Activated B cell treated with CpG ODN at 0.5 μM for 24 hours (primary cell): ENCODE results near the gene HBS1L. TPM values are rescaled to one million over a fixed set of nuclear protein-coding genes. Genes with fewer than 3 reads are reported as not detected.

ENCODE experiments used
- ATAC-seq: fragments of 200-7000 bp; cut with Tn5 transposase; one replicate; pipeline ENCODE4 v1.10.0; 2021; ENCODE audit warnings: low read depth, mild to moderate bottlenecking, moderate library complexity
- CTCF ChIA-PET: fragments of 350-600 bp; sonication (Branson Sonifier 250); formaldehyde crosslinking; loops from one replicate; lab custom pipeline; 2021; ENCODE audit warnings: antibody characterized with exemption; lab: Charles Lee
- POLR2A ChIA-PET: fragments of 350-600 bp; sonication (Branson Sonifier 250); formaldehyde crosslinking; loops from one replicate; lab custom pipeline; 2021; ENCODE audit warnings: antibody characterized with exemption; lab: Charles Lee
- DNase-seq: peaks from one replicate; pipeline ENCODE4 v3.0.0; 2022
- H3K27ac Mint-ChIP-seq: one replicate; pipeline ENCODE4 v1.8.0; 2020; ENCODE audit warnings: mixed read lengths
- H3K27me3 Mint-ChIP-seq: one replicate; pipeline ENCODE4 v1.8.0; 2021; ENCODE audit warnings: mixed read lengths
- H3K36me3 Mint-ChIP-seq: one replicate; pipeline ENCODE4 v1.8.0; 2021; ENCODE audit warnings: low read depth, mixed read lengths
- H3K4me1 Mint-ChIP-seq: one replicate; pipeline ENCODE4 v1.8.0; 2021; ENCODE audit warnings: mixed read lengths
- H3K4me3 Mint-ChIP-seq: one replicate; pipeline ENCODE4 v1.8.0; 2020; ENCODE audit warnings: mild to moderate bottlenecking, mixed read lengths
- H3K9me3 Mint-ChIP-seq: one replicate; pipeline ENCODE4 v1.8.0; 2020; ENCODE audit warnings: mixed read lengths
- CTCF ChIP-seq: fragments of 200-600 bp; IDR thresholded peaks from one replicate; pipeline ENCODE4 v1.8.0; 2022; ENCODE audit warnings: antibody characterized with exemption, mild to moderate bottlenecking
- intact Hi-C: fragments of 100-400 bp; cut with micrococcal nuclease; formaldehyde crosslinking; loops from one replicate; pipeline ENCODE4 v1.15.1; 2024
- total RNA-seq: library from RNA; stranded (reverse); gene quantifications from 2 replicates; pipeline ENCODE4 v1.2.3, GENCODE V29; 2022

HBS1L gene
- total RNA-seq, 1 donor from 2014 or later = 67.5 TPM

- POLR2A ChIA-PET = no interaction called here
- intact Hi-C loops = no loop called here
- ATAC-seq = no peak
Measured at GRCh38 chr6:134918418-134918961, 136.1 kb downstream of the HBS1L start.

GRCh38 chr6:134911547-134911946, 143.1 kb downstream of the HBS1L start:
- no peak for TF ChIP-seq CTCF
- Mint-ChIP-seq H3K9me3 (no peaks in the 10 kb centered on the region), H3K27me3 (peaks cover 3% of the 10 kb centered on the region), H3K27ac (no peak overlapping the region), H3K4me1 (no peaks in the 10 kb centered on the region), H3K36me3 (no peaks in the 10 kb centered on the region), H3K4me3 (no peak overlapping the region)
- DNase-seq (no peak), ATAC-seq (no peak)
- intact Hi-C loops = no loop called here
- POLR2A ChIA-PET = no interaction called here
- CTCF ChIA-PET = no interaction called here

More at GRCh38 chr6:134918418-134918961, 136.1 kb downstream of the HBS1L start:
- H3K27me3 Mint-ChIP-seq = peaks cover 4% of the 10 kb centered on the region
- no peaks in the 10 kb centered on the region for H3K4me1 Mint-ChIP-seq
- CTCF ChIA-PET = interaction anchor here (2.0 kb wide), 1 partner anchor 22 kb away, joined by 7 read pairs; no protein-coding TSS in a partner anchor
- H3K4me3 Mint-ChIP-seq = no peak overlapping the region
- no peaks in the 10 kb centered on the region for H3K36me3 Mint-ChIP-seq
- no peak for TF ChIP-seq CTCF
- H3K27ac Mint-ChIP-seq = no peak overlapping the region
- no peak for DNase-seq
- H3K9me3 Mint-ChIP-seq = no peaks in the 10 kb centered on the region

- DNase-seq = no peak
- Mint-ChIP-seq H3K4me3 (no peak overlapping the region), H3K27me3 (peaks cover 3% of the 10 kb centered on the region), H3K9me3 (no peaks in the 10 kb centered on the region), H3K4me1 (no peaks in the 10 kb centered on the region), H3K27ac (no peak overlapping the region), H3K36me3 (no peaks in the 10 kb centered on the region)
- intact Hi-C loops = no loop called here
- no peak for TF ChIP-seq CTCF
- ATAC-seq = no peak
- ChIA-PET POLR2A (no interaction called here), CTCF (no interaction called here)
Measured at GRCh38 chr6:134910593-134910935, 144.1 kb downstream of the HBS1L start.

Other genes with a start within 250 kb of the HBS1L start
- gene ALDH8A1, start 104.7 kb downstream of the HBS1L start, total RNA-seq = 0.20 and 0.53 TPM in 2 replicates
- gene MYB, start 126.5 kb upstream of the HBS1L start, total RNA-seq = 2.8 and 3.2 TPM in 2 replicates